Measurements from ENCODE around the gene TNS3. TPM values are rescaled to one million over a fixed set of nuclear protein-coding genes. Genes with fewer than 3 reads are reported as not detected.

TNS3 gene
- total RNA-seq, 1 donor from 2014 or later, result 168 TPM

GRCh38 chr7:47354831-47355541 is 226.9 kb downstream of the TNS3 start:
- Histone ChIP-seq H3K27me3 (no peaks in the 10 kb centered on the region), H3K4me1 (no peaks in the 10 kb centered on the region), H3K27ac (no peak overlapping the region), H3K4me3 (no peak overlapping the region), H3K9me3 (no peaks in the 10 kb centered on the region), H3K36me3 (peaks cover 7% of the 10 kb centered on the region)
- ATAC-seq (no peak), DNase-seq (no peak)
- intact Hi-C loops (cut with DNase I), result no loop called here
- TF ChIP-seq CTCF (IDR thresholded peaks at IDR 0.05), result no peak

GRCh38 chr7:47354071-47354470 is 227.8 kb downstream of the TNS3 start:
- no peak overlapping the region for H3K27ac ChIP-seq
- ATAC-seq, result no peak

GRCh38 chr7:47352394-47352968 is 229.4 kb downstream of the TNS3 start:
- no peaks in the 10 kb centered on the region for H3K4me1 ChIP-seq
- no peak for ATAC-seq
- no peaks in the 10 kb centered on the region for H3K9me3 ChIP-seq
- H3K36me3 ChIP-seq, result peaks cover 7% of the 10 kb centered on the region
- no peaks in the 10 kb centered on the region for H3K27me3 ChIP-seq
- H3K27ac ChIP-seq, result no peak overlapping the region
- no peak overlapping the region for H3K4me3 ChIP-seq
- intact Hi-C loops (cut with DNase I), result no loop called here
- no peak for TF ChIP-seq CTCF (IDR thresholded peaks at IDR 0.05)
- DNase-seq, result peak; percentile 49

More at GRCh38 chr7:47354071-47354470, 227.8 kb downstream of the TNS3 start:
- H3K36me3 ChIP-seq, result peaks cover 7% of the 10 kb centered on the region
- intact Hi-C loops (cut with DNase I), result no loop called here
- TF ChIP-seq CTCF (IDR thresholded peaks at IDR 0.05), result no peak
- H3K4me1 ChIP-seq, result no peaks in the 10 kb centered on the region
- H3K4me3 ChIP-seq, result no peak overlapping the region
- H3K27me3 ChIP-seq, result no peaks in the 10 kb centered on the region
- no peak for DNase-seq
- H3K9me3 ChIP-seq, result no peaks in the 10 kb centered on the region

DNA sequence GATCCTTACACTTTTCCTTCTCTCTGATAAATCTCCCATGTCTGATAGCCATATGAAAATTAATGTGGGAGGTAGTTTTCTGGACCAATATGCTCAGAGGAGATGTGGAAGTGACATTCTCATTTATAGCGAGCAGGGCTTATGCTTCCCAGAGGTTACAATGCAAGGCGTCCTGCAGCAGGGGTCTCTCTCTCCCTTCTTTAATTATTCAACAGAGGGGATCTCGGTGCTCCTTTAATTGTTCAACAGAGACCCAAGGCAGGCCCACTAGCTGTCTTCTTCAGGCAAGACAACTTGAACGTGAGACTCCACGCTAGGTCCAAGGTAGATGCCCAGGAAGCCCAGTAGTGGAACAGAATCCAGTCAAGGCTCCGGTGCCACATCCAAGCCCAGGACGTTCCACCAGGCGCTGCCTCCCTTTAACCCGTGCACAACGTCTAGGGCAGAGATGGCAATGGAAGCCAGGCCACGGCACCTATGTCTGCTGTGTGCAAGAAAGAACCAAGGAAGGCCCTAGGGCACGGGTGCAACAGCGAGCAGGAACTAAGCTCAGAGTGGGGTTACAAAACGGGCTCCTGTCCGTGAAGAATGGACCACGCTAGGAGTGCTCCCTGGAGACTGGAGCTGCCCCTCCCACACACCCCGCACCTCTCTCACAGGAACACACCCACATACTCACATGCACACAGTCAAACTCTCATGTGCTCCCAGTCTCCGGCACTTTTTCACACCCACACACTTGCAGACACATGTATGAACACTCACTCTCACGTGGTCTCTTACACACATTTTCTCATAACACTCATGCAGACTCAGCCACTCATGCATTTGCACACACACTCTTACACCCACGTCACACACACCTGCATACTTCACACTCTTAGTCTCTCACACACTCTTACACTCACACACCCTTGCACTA is 230.4 kb downstream of the TNS3 start:
- H3K27me3 ChIP-seq, result no peaks in the 10 kb centered on the region
- no peak overlapping the region for H3K4me3 ChIP-seq
- intact Hi-C loops (cut with DNase I), result no loop called here
- no peak overlapping the region for H3K27ac ChIP-seq
- H3K4me1 ChIP-seq, result no peaks in the 10 kb centered on the region
- H3K9me3 ChIP-seq, result no peaks in the 10 kb centered on the region
- H3K36me3 ChIP-seq, result peaks cover 7% of the 10 kb centered on the region
- DNase-seq (peak; percentile 58), ATAC-seq (peak; percentile 17)
- TF ChIP-seq CTCF (IDR thresholded peaks at IDR 0.05), result no peak

- Histone ChIP-seq H3K36me3 (peaks cover 10% of the 10 kb centered on the region), H3K4me3 (no peak overlapping the region), H3K4me1 (no peaks in the 10 kb centered on the region), H3K27ac (no peak overlapping the region), H3K27me3 (no peaks in the 10 kb centered on the region), H3K9me3 (no peaks in the 10 kb centered on the region)
- no peak for TF ChIP-seq CTCF (IDR thresholded peaks at IDR 0.05)
- ATAC-seq (no peak), DNase-seq (peak; percentile 61)
- intact Hi-C loops (cut with DNase I), result no loop called here
These were observed 231.5 kb downstream of the TNS3 start for GRCh38 chr7:47350425-47350824.
